Activated T-cell treated with anti-CD3 and anti-CD28 coated beads for 24 hours (primary cell): ENCODE data around the gene MYADML2.
"Not testable (repeated sequence)": the region's sequence is repeated elsewhere in the genome, so short reads cannot be mapped to it uniquely, and the experiment has no call there.

Source experiments
- DNase-seq: peaks from one replicate; pipeline ENCODE4 v3.0.0-alpha.2; 2020; ENCODE audit warnings: low read depth

The MYADML2 gene

GRCh38 chr17:81923302-81924260 lies 23.5 kb downstream of the MYADML2 start:
- no peak for DNase-seq

- DNase-seq = no peak
Observed at GRCh38 chr17:81922566-81923301, 24.3 kb downstream of the MYADML2 start.

- no peak for DNase-seq
Observed at GRCh38 chr17:81921996-81922565, 25.0 kb downstream of the MYADML2 start.

GRCh38 chr17:81921537-81921862 lies 25.5 kb downstream of the MYADML2 start:
- DNase-seq = no peak

GRCh38 chr17:81920612-81921536 lies 26.2 kb downstream of the MYADML2 start:
- no peak for DNase-seq

GRCh38 chr17:81918832-81919545 lies 28.0 kb downstream of the MYADML2 start:
- DNase-seq = no peak

GRCh38 chr17:81918333-81918669 lies 28.7 kb downstream of the MYADML2 start:
- DNase-seq = not testable (repeated sequence)

- DNase-seq = peak; percentile 71
Observed at GRCh38 chr17:81917565-81918332, 29.3 kb downstream of the MYADML2 start, which contains the start of gene SIRT7. Gene SIRT7, minus strand, starts transcription at chr17:81918176. Its CDS starts 45 bp downstream, at chr17:81918131.

- DNase-seq = no peak
Observed at GRCh38 chr17:81916234-81917001, 30.6 kb downstream of the MYADML2 start.

GRCh38 chr17:81915331-81915730 lies 31.7 kb downstream of the MYADML2 start:
- DNase-seq = no peak

GRCh38 chr17:81914103-81914850 lies 32.8 kb downstream of the MYADML2 start:
- DNase-seq = no peak

GRCh38 chr17:81913394-81914102 lies 33.5 kb downstream of the MYADML2 start:
- DNase-seq = no peak

GRCh38 chr17:81912441-81913309 lies 34.4 kb downstream of the MYADML2 start:
- DNase-seq = no peak

- no peak for DNase-seq
Observed at GRCh38 chr17:81911969-81912368, 35.1 kb downstream of the MYADML2 start.

- DNase-seq = peak; percentile 89
Observed at GRCh38 chr17:81911277-81911961, 35.6 kb downstream of the MYADML2 start, which contains the start of gene PCYT2. Gene PCYT2, minus strand, starts transcription at chr17:81911399. Its CDS starts 44 bp downstream, at chr17:81911355.

- DNase-seq = no peak
Observed at GRCh38 chr17:81910840-81911276, 36.2 kb downstream of the MYADML2 start.
